ENCODE data around the gene LRIG2.
"Not testable (repeated sequence)": the region's sequence is repeated elsewhere in the genome, so short reads cannot be mapped to it uniquely, and the experiment has no call there.

Gene LRIG2

DNA sequence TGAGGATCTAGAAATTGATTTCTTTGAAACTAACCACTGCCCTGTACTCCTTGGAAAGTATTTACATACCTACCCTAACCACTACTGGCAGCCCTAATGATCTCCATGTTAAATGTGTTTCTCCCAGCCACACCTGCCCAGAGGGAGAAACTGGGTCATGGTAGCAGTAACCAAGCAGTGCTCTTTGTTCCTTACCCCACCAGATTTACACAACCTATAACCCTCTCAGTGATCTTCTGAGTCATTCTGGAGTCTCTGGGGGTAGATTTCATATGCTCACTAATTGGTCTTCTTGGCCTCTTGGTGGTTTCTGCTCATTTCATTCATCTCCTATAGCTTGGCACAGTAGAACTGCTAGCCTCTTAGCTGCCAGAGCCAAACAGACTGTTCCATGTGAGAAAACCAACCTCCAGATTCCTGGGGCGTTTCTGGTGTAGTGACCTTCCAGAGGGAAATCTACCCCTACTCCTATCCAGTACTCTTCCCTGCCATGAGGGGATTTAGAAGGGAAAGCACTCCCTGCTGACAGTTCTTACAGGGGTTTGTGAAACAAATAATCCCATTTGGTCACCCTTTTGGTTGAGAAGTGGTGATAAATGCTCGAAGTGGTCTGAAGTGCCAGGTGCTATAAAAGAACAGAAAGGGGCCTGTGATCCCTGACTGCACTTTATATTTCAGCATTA, 36.2 kb upstream of the LRIG2 start:
- TF ChIP-seq, protein P1, sequence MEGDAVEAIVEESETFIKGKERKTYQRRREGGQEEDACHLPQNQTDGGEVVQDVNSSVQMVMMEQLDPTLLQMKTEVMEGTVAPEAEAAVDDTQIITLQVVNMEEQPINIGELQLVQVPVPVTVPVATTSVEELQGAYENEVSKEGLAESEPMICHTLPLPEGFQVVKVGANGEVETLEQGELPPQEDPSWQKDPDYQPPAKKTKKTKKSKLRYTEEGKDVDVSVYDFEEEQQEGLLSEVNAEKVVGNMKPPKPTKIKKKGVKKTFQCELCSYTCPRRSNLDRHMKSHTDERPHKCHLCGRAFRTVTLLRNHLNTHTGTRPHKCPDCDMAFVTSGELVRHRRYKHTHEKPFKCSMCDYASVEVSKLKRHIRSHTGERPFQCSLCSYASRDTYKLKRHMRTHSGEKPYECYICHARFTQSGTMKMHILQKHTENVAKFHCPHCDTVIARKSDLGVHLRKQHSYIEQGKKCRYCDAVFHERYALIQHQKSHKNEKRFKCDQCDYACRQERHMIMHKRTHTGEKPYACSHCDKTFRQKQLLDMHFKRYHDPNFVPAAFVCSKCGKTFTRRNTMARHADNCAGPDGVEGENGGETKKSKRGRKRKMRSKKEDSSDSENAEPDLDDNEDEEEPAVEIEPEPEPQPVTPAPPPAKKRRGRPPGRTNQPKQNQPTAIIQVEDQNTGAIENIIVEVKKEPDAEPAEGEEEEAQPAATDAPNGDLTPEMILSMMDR (IDR thresholded peaks at IDR 0.05; ENCODE audit: low read length, missing control alignments), result no peak
- H3K4me3 ChIP-seq (replicated peaks; ENCODE audit: low read depth, low read length), result no peak overlapping the region
- DNase-seq (ENCODE audit: low read depth), result no peak

DNA sequence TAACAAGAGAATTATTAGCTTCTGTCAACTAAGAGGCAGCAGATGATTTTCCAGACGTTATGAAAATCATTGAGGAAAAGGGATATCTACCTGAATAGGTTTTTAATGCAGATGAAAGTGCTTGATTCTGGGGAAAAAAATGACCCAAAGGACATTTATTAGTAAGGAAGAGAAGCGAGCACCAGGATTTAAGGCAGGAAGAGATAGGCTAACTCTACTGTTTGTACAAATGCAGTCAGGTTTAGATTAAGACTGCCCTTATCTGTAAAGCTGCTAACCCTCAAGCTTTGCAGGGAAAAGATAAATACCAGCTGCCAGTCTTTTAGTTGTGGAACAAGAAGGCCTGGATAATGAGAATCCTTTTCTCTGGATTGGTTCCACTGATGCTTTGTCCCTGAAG, 33.0 kb upstream of the LRIG2 start:
- H3K4me3 ChIP-seq (replicated peaks; ENCODE audit: low read depth, low read length), result no peak overlapping the region
- TF ChIP-seq, protein P1 (IDR thresholded peaks at IDR 0.05; ENCODE audit: low read length, missing control alignments), result no peak
- peak; percentile 14 for DNase-seq (ENCODE audit: low read depth)

DNA sequence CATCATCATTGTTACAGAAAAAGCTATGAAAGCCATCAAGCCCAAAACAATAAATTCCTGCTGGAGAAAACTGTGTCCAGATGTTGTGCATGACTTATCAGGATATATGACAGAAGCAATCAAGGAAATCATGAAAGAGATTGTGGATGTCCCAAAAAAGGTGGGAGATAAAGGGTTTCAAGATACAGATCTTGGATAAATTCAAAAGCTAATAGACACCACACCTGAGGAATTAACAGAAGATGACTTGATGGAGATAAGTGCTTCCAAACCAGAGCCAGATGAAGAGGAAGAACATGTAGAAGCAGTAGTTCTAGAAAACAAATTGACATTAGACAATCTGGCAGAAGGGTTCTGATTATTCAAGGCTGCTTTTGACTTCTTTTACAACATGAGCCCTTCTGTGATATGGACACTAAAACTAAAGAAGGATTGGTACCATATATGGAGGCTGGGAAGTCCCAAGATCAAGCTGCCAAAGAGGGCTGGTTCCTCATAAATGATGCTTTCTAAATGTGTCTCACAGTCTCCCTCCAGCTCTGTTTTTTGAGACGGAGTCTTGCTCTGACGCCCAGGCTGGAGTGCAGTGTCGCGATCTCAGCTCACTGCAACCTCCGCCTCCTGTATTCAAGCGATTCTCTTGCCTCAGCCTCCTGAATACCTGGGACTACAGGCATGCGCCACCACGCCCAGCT, 32.1 kb upstream of the LRIG2 start:
- H3K4me3 ChIP-seq (replicated peaks; ENCODE audit: low read depth, low read length), result no peak overlapping the region
- DNase-seq (ENCODE audit: low read depth), result no peak
- TF ChIP-seq, protein P1 (IDR thresholded peaks at IDR 0.05; ENCODE audit: low read length, missing control alignments), result no peak

DNA sequence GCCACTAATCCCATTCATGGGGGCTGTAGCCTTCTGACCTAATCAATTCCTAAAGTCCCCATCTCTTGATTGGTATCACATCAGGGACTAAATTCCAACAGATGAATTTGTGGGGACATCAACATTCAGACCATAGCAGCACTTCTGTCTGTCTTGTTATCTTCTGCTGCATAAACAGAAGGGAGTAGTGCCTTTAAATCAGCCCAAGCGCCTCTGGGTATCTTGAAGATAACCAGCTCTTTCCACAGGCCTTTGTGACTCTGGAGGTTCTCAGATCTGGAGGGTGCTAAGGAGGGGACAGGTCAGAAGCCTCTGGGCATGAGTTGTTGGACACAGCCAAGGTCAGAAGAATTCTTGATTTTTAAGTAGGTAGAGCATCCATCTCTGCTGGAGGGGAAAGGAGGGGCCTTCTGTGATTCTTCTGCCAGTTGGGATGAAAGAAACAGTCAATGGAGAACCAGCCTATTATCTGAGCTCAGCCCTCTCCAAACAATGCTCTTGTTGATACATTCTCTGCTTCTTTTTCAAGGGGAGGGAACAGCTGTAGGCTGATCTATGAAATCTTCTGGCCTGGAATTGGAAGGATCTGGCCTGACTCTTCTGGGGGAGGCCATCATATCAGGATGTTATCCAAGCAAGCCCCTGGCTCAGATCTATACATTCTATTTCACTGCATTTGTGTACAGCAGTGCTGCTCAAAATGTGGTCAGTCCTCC, 31.3 kb upstream of the LRIG2 start:
- TF ChIP-seq, protein P1 (IDR thresholded peaks at IDR 0.05; ENCODE audit: low read length, missing control alignments), result no peak
- H3K4me3 ChIP-seq (replicated peaks; ENCODE audit: low read depth, low read length), result no peak overlapping the region
- no peak for DNase-seq (ENCODE audit: low read depth)

DNA sequence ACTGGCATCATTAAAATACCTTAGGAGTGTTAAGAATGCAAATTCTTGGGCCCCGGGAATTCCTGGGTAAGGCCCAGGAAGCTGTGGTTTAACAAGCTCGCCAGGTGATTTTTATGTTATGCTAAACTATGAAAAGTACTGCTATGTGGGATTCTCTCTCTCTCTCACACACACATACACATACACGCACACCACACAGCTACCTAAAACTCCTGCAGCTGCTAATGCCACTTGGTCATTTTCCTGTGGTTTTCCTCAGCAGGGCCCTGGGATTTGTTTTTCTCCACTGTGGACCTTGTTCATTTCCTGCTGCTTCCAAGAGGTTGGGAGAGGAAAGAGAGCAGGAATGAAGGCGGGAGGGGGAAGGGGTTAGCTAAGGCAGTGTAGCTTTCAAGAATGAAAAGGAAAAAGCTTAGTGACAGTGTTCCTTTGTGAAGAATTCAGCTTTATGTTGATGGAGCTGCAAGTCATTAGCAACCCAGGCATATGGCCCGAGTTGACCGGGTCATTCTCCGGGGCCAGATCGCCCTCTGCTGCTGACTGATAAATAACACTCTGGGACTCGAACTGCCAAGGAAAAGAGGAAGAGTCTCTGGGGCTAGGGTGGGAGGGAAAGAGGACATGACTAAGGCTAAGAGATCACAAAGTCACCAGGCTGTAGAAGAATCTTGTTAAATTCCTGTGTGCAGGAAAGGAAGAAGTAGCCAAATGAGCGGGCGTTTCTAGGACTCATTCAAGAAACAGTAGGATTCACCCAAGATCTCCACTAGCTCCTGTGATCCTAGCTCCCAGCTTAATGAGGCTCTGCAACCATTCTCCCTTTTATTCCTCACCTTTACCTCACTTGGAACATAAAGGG, 30.5 kb upstream of the LRIG2 start:
- peak; percentile 84 for DNase-seq (ENCODE audit: low read depth)
- H3K4me3 ChIP-seq (replicated peaks; ENCODE audit: low read depth, low read length), result no peak overlapping the region
- TF ChIP-seq, protein P1 (IDR thresholded peaks at IDR 0.05; ENCODE audit: low read length, missing control alignments), result peak; percentile 65

DNA sequence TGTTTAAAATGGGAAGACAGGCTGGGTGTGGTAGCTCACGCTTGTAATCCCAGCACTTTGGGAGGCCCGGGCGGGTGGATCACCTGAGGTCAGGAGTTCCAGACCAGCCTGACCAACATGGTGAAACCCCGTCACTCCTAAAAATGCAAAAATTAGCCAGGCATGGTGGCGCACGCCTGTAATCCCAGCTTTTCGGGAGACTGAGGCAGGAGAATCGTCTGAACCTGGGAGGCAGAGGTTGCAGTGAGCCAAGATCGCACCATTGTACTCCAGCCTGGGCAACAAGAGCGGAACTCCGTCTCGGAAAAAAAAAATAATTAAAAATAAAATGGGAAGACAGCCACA, 29.9 kb upstream of the LRIG2 start:
- DNase-seq (ENCODE audit: low read depth); H3K4me3 ChIP-seq (replicated peaks; ENCODE audit: low read depth, low read length): not testable (repeated sequence)

DNA sequence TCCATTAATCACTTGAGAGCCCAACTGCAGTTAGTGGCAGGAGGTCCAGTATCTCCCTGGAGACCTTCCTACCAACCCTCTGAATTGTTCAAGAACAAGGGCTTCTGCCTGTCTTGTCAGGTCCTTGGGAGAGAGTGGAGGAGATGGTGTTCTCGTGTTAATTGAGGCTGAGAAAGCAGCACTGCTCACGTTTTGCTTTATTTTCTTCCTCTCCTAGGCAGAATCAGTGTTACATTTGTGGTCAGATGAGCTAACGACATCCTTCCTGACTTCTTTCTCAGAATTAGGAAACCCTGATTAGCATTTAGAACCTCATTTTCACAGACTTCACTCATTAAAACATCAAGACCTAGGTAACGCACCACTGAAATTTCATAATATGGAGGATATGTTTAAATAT, 26.4 kb upstream of the LRIG2 start:
- TF ChIP-seq, protein P1 (IDR thresholded peaks at IDR 0.05; ENCODE audit: low read length, missing control alignments), result no peak
- DNase-seq (ENCODE audit: low read depth), result no peak
- H3K4me3 ChIP-seq (replicated peaks; ENCODE audit: low read depth, low read length), result no peak overlapping the region

Measured in fibroblast of pulmonary artery (primary cell).